ENCODE data around the gene JAM3.

GRCh38 chr11:134134167-134134566, 65.3 kb downstream of the JAM3 start:
- no peak for TF ChIP-seq CTCF (conservative IDR thresholded peaks at IDR 0.05)
- TF ChIP-seq EZH2 (IDR thresholded peaks at IDR 0.05; ENCODE audit: low read depth) = no peak
